CD14-positive monocyte (primary cell): ENCODE measurements around the gene C3orf80. TPM values are rescaled to one million over a fixed set of nuclear protein-coding genes. Genes with fewer than 3 reads are reported as not detected.

Source experiments
- DNase-seq, 3 donors: peaks; one replicate each; pipeline ENCODE4 v3.0.0-alpha.2; 2011 to 2022
- H2AFZ ChIP-seq: 2 replicates; pipeline ENCODE4 v1.6.0; 2012; ENCODE audit warnings: mild to moderate bottlenecking, low read depth, low read length, inconsistent platforms; ENCODE audit not compliant: insufficient read depth, poor library complexity, severe bottlenecking
- H3K27ac ChIP-seq, 2 donors: 1 replicate in 1 of 2; 2 replicates in 1 of 2; pipeline ENCODE4 v1.5.1; 2012 to 2013; ENCODE audit warnings: low read length in 2 of 2, control low read depth in 1 of 2, inconsistent platforms in 1 of 2, low read depth in 1 of 2, mild to moderate bottlenecking in 1 of 2
- H3K27me3 ChIP-seq, 2 donors: one replicate each; pipeline versions ENCODE4 v1.6.0 to v1.6.1; 2011 to 2013; ENCODE audit warnings: low read length in 2 of 2; ENCODE audit not compliant: control insufficient read depth in 2 of 2, insufficient read depth in 2 of 2
- H3K36me3 ChIP-seq, 2 donors: replicated peaks in 1 of 2; 1 replicate in 1 of 2; 2 replicates in 1 of 2; pipeline versions ENCODE4 v1.5.1 to v1.6.1; 2012 to 2013; ENCODE audit warnings: low read length in 2 of 2, control low read depth in 1 of 2, inconsistent platforms in 1 of 2, mild to moderate bottlenecking in 1 of 2; ENCODE audit not compliant: insufficient read depth in 2 of 2, control insufficient read depth in 1 of 2
- H3K4me1 ChIP-seq, 2 donors: 1 replicate in 1 of 2; 2 replicates in 1 of 2; pipeline versions ENCODE4 v1.5.1 to v1.6.1; 2012 to 2013; ENCODE audit warnings: low read length in 2 of 2, control low read depth in 1 of 2, inconsistent platforms in 1 of 2, mild to moderate bottlenecking in 1 of 2, moderate library complexity in 1 of 2; ENCODE audit not compliant: insufficient read depth in 2 of 2, control insufficient read depth in 1 of 2
- H3K4me2 ChIP-seq: replicated peaks from 2 replicates; pipeline ENCODE3; 2012; ENCODE audit warnings: low read length, moderate library complexity, mild to moderate bottlenecking; ENCODE audit not compliant: poor library complexity, severe bottlenecking; ENCODE audit errors: extremely low read depth
- H3K4me3 ChIP-seq, 3 experiments: fragments of 200-600 bp in 1 of 3; sonication (generic) in 1 of 3; replicated peaks in 1 of 3; 1 replicate in 2 of 3; 2 replicates in 1 of 3; pipeline ENCODE4 v1.5.1; 2011 to 2013; ENCODE audit warnings: low read length in 3 of 3, mild to moderate bottlenecking in 3 of 3, control low read depth in 2 of 3, low read depth in 2 of 3, inconsistent platforms in 1 of 3, moderate library complexity in 1 of 3
- H3K79me2 ChIP-seq: 2 replicates; pipeline ENCODE4 v1.6.0; 2012; ENCODE audit warnings: mild to moderate bottlenecking, control low read depth, inconsistent platforms, low read length, moderate library complexity; ENCODE audit not compliant: insufficient read depth
- H3K9ac ChIP-seq: 2 replicates; pipeline ENCODE4 v1.6.0; 2017; ENCODE audit warnings: low read length, mild to moderate bottlenecking; ENCODE audit not compliant: insufficient read depth, poor library complexity, severe bottlenecking
- H3K9me3 ChIP-seq, 2 donors: replicated peaks in 1 of 2; 1 replicate in 1 of 2; 2 replicates in 1 of 2; pipeline versions ENCODE4 v1.5.1 to v1.6.1; 2012 to 2013; ENCODE audit warnings: low read length in 2 of 2, control low read depth in 1 of 2; ENCODE audit not compliant: control insufficient read depth in 1 of 2, insufficient read depth in 1 of 2
- H4K20me1 ChIP-seq: 2 replicates; pipeline ENCODE4 v1.6.0; 2012; ENCODE audit warnings: mild to moderate bottlenecking, low read length, control low read depth, moderate library complexity; ENCODE audit not compliant: insufficient read depth
- H3K27ac Mint-ChIP-seq, 7 donors: one replicate each; pipeline ENCODE4 v1.8.0; 2020; ENCODE audit warnings: mild to moderate bottlenecking in 7 of 7, mixed read lengths in 7 of 7, moderate library complexity in 6 of 7, inconsistent platforms in 2 of 7
- H3K27me3 Mint-ChIP-seq, 3 donors: one replicate each; pipeline ENCODE4 v1.8.0; 2021 to 2022; ENCODE audit warnings: low read depth in 3 of 3, mild to moderate bottlenecking in 3 of 3, mixed read lengths in 3 of 3, moderate library complexity in 3 of 3, inconsistent platforms in 1 of 3
- H3K36me3 Mint-ChIP-seq, 2 donors: one replicate each; pipeline ENCODE4 v1.8.0; 2020; ENCODE audit warnings: mixed read lengths in 2 of 2, inconsistent platforms in 1 of 2, mild to moderate bottlenecking in 1 of 2
- H3K4me1 Mint-ChIP-seq: one replicate; pipeline ENCODE4 v1.8.0; 2020; ENCODE audit warnings: mild to moderate bottlenecking, mixed read lengths
- H3K4me3 Mint-ChIP-seq, 2 donors: one replicate each; pipeline ENCODE4 v1.8.0; 2020; ENCODE audit warnings: mild to moderate bottlenecking in 2 of 2, mixed read lengths in 2 of 2, moderate library complexity in 1 of 2
- H3K9me3 Mint-ChIP-seq, 7 donors: one replicate each; pipeline ENCODE4 v1.8.0; 2020 to 2022; ENCODE audit warnings: mixed read lengths in 7 of 7, mild to moderate bottlenecking in 6 of 7, moderate library complexity in 6 of 7, inconsistent platforms in 2 of 7
- CTCF ChIP-seq: fragments of 200-600 bp; IDR thresholded peaks from one replicate; pipeline ENCODE4 v1.8.0; 2022; ENCODE audit warnings: antibody characterized with exemption, mild to moderate bottlenecking
- WGBS: methylation state at CpG from one replicate; pipeline ENCODE4 v1.1.5; 2013; ENCODE audit warnings: missing lambda C conversion rate; ENCODE audit not compliant: insufficient coverage; 5-methylcytosine and 5-hydroxymethylcytosine counted together
- intact Hi-C, 2 donors: fragments of 100-400 bp; cut with micrococcal nuclease; formaldehyde crosslinking; loops; one replicate each; pipeline versions ENCODE4 v1.15.0 to v1.15.1; 2023
- polyA plus RNA-seq, 3 donors: library from polyadenylated mRNA; depleted of rRNA in 1 of 3; unstranded in 2 of 3; stranded (reverse) in 1 of 3; fragments of 300-500 nt in 2 of 3; fragments of >200 nt in 1 of 3; fragmentation: Illumina TruSeq in 2 of 3; gene quantifications; 1 replicate in 2 of 3; 2 replicates in 1 of 3; pipeline ENCODE4 v1.2.3, GENCODE V29; 2012 to 2021

The C3orf80 gene
- polyA plus RNA-seq, 3 donors: 0.03 TPM; not detected in 2

GRCh38 chr3:160217675-160218074 is 7.5 kb upstream of the C3orf80 start:
- Histone ChIP-seq H3K9me3 (no peaks in the 10 kb centered on the region), H3K4me1 (no peaks in the 10 kb centered on the region), H3K9ac (no peak overlapping the region), H3K36me3 (no peaks in the 10 kb centered on the region), H3K27ac (no peak overlapping the region), H3K4me3 (no peak overlapping the region), H3K4me2 (no peak overlapping the region), H4K20me1 (no peaks in the 10 kb centered on the region), H3K27me3 (peaks cover 0 to 2% of the 10 kb centered on the region in 2 donors), H2AFZ (no peak overlapping the region), H3K79me2 (no peaks in the 10 kb centered on the region)
- DNase-seq: no peak
- intact Hi-C loops: loop anchor here (10.0 kb wide), 1 partner anchor 183 kb away; no protein-coding TSS in a partner anchor
- no peak overlapping the region for H3K27ac Mint-ChIP-seq
- WGBS: 86% methylated on average over 1 of the region's 4 CpGs
- peaks cover under 1 to 4% (median 2%) of the 10 kb centered on the region in 3 donors for H3K27me3 Mint-ChIP-seq
- H3K4me1 Mint-ChIP-seq: no peaks in the 10 kb centered on the region
- no peaks in the 10 kb centered on the region for H3K36me3 Mint-ChIP-seq
- no peak overlapping the region for H3K4me3 Mint-ChIP-seq
- TF ChIP-seq CTCF: no peak
- no peaks in the 10 kb centered on the region for H3K9me3 Mint-ChIP-seq

- intact Hi-C loops: loop anchor here (10.0 kb wide), 1 partner anchor 183 kb away; no protein-coding TSS in a partner anchor
- no peak overlapping the region for H3K4me3 Mint-ChIP-seq
- peaks cover 3 to 8% (median 5%) of the 10 kb centered on the region in 3 donors for H3K27me3 Mint-ChIP-seq
- TF ChIP-seq CTCF: no peak
- Histone ChIP-seq H3K79me2 (no peaks in the 10 kb centered on the region), H3K27me3 (peaks cover 2 to 5% of the 10 kb centered on the region in 2 donors), H3K27ac (no peak overlapping the region), H2AFZ (no peak overlapping the region), H3K4me3 (no peak overlapping the region), H4K20me1 (no peaks in the 10 kb centered on the region), H3K36me3 (no peaks in the 10 kb centered on the region), H3K9me3 (no peaks in the 10 kb centered on the region), H3K9ac (no peak overlapping the region), H3K4me1 (no peaks in the 10 kb centered on the region), H3K4me2 (no peak overlapping the region)
- peak overlapping the region in 1 of 7 donors; percentile 6 for H3K27ac Mint-ChIP-seq
- DNase-seq: no peak
- no peaks in the 10 kb centered on the region for H3K36me3 Mint-ChIP-seq
- WGBS: 86% methylated on average over 1 of the region's 3 CpGs
- H3K4me1 Mint-ChIP-seq: peaks cover 2% of the 10 kb centered on the region
- H3K9me3 Mint-ChIP-seq: no peaks in the 10 kb centered on the region
Measured at GRCh38 chr3:160218136-160218535, 7.1 kb upstream of the C3orf80 start.
